Stomach (tissue), 4 donors: Measurements from ENCODE around the gene ZNF283.

Experiments
- CTCF ChIP-seq, 7 experiments: fragments of 450-650 bp in 4 of 7; fragments of 200-600 bp in 3 of 7; sonication (generic) in 3 of 7; IDR thresholded peaks; one replicate each; pipeline ENCODE4 v1.5.1; 2016 to 2019; ENCODE audit warnings: antibody characterized with exemption in 7 of 7, control low read depth in 2 of 7, mild to moderate bottlenecking in 1 of 7
- POLR2A ChIP-seq, 4 donors: fragments of 450-650 bp; IDR thresholded peaks; one replicate each; pipeline ENCODE4 v1.6.1; 2016; ENCODE audit warnings: antibody characterized with exemption in 4 of 4, control low read depth in 2 of 4, mild to moderate bottlenecking in 1 of 4, moderate library complexity in 1 of 4
- POLR2AphosphoS5 ChIP-seq, 3 donors: sonication (generic); formaldehyde crosslinking; IDR thresholded peaks; one replicate each; pipeline ENCODE4 v1.6.1; 2016; ENCODE audit warnings: antibody characterized with exemption in 3 of 3

GRCh38 chr19:43790587-43790986, 36.5 kb upstream of the ZNF283 start:
- TF ChIP-seq POLR2A (IDR thresholded peaks at IDR 0.05): no peak
- TF ChIP-seq CTCF (IDR thresholded peaks at IDR 0.05): no peak
- no peak for TF ChIP-seq POLR2AphosphoS5 (IDR thresholded peaks at IDR 0.05)
